Endodermal cell (in vitro differentiated cells): Measurements from ENCODE around the gene ANKFY1. TPM values are rescaled to one million over a fixed set of nuclear protein-coding genes. Genes with fewer than 3 reads are reported as not detected.

Experiments used
- DNase-seq: peaks from one replicate; pipeline ENCODE4 v3.0.0-alpha.2; 2017
- H3K27ac ChIP-seq: 2 replicates; pipeline ENCODE4 v1.5.1; 2013; ENCODE audit warnings: mild to moderate bottlenecking, low read depth, low read length, moderate library complexity
- H3K27me3 ChIP-seq: 2 replicates; pipeline ENCODE4 v1.6.1; 2013; ENCODE audit warnings: mild to moderate bottlenecking, low read length, moderate library complexity; ENCODE audit not compliant: insufficient read depth, control insufficient read depth, poor library complexity, severe bottlenecking
- H3K36me3 ChIP-seq: 2 replicates; pipeline ENCODE4 v1.7.0; 2013; ENCODE audit warnings: mild to moderate bottlenecking, low read length, moderate library complexity; ENCODE audit not compliant: control insufficient read depth, insufficient read depth
- H3K4me1 ChIP-seq: one replicate; pipeline ENCODE4 v1.7.0; 2013; ENCODE audit warnings: low read length; ENCODE audit not compliant: control insufficient read depth, insufficient read depth
- H3K4me3 ChIP-seq: 2 replicates; pipeline ENCODE4 v1.5.1; 2013; ENCODE audit warnings: mild to moderate bottlenecking, low read length, moderate library complexity
- H3K9ac ChIP-seq: 2 replicates; pipeline ENCODE4 v1.6.1; 2013; ENCODE audit warnings: mild to moderate bottlenecking, low read length, moderate library complexity; ENCODE audit not compliant: poor library complexity, severe bottlenecking; ENCODE audit errors: extremely low read depth
- H3K9me3 ChIP-seq: 2 replicates; pipeline ENCODE4 v1.6.1; 2013; ENCODE audit warnings: mild to moderate bottlenecking, low read length, moderate library complexity; ENCODE audit not compliant: control insufficient read depth
- H3K27ac Mint-ChIP-seq: 2 replicates; pipeline ENCODE4 v1.8.0; 2020; ENCODE audit warnings: mixed read lengths
- H3K27me3 Mint-ChIP-seq: 2 replicates; pipeline ENCODE4 v1.8.0; 2021; ENCODE audit warnings: mild to moderate bottlenecking, mixed read lengths; ENCODE audit not compliant: insufficient read depth
- H3K36me3 Mint-ChIP-seq: 2 replicates; pipeline ENCODE4 v1.8.0; 2020; ENCODE audit warnings: low read depth, mixed read lengths
- H3K4me1 Mint-ChIP-seq: 2 replicates; pipeline ENCODE4 v1.8.0; 2020; ENCODE audit warnings: mixed read lengths
- H3K4me3 Mint-ChIP-seq: 2 replicates; pipeline ENCODE4 v1.8.0; 2020; ENCODE audit warnings: mild to moderate bottlenecking, moderate library complexity, mixed read lengths
- H3K9me3 Mint-ChIP-seq: 2 replicates; pipeline ENCODE4 v1.8.0; 2020; ENCODE audit warnings: mild to moderate bottlenecking, mixed read lengths
- CTCF ChIP-seq: fragments of 200-600 bp; sonication (generic); conservative IDR thresholded peaks from 2 replicates; pipeline ENCODE4 v1.5.0; 2021; ENCODE audit warnings: antibody characterized with exemption, mild to moderate bottlenecking
- WGBS, 2 experiments: methylation state at CpG; one replicate each; pipeline versions ENCODE4 v1.1.5 to v1.1.7; 2013; ENCODE audit warnings: missing lambda C conversion rate in 2 of 2, mixed read lengths in 1 of 2; ENCODE audit not compliant: insufficient coverage in 1 of 2, insufficient read length in 1 of 2; 5-methylcytosine and 5-hydroxymethylcytosine counted together
- total RNA-seq, 2 donors: library from RNA; stranded (reverse); fragmentation: NEBNext Ultra II Directional in 1 of 2; extraction: Animal tissue kit (Norgen Biotek cat#: 25700) in 1 of 2; gene quantifications; 2 replicates in 1 of 2; 3 replicates in 1 of 2; pipeline ENCODE4 v1.2.1, GENCODE V29; 2021

Gene ANKFY1
- total RNA-seq, 2 donors from 2014 or later: 48.0 to 62.4 TPM

GRCh38 chr17:4156750-4157381 is 106.9 kb downstream of the ANKFY1 start:
- Histone ChIP-seq H3K27me3 (no peaks in the 10 kb centered on the region), H3K36me3 (peaks cover 6% of the 10 kb centered on the region), H3K27ac (no peak overlapping the region), H3K9me3 (no peaks in the 10 kb centered on the region), H3K4me1 (no peaks in the 10 kb centered on the region), H3K4me3 (no peak overlapping the region), H3K9ac (no peak overlapping the region)
- peak; percentile 84 for DNase-seq
- peak; percentile 73 for TF ChIP-seq CTCF
- no peaks in the 10 kb centered on the region for H3K9me3 Mint-ChIP-seq
- H3K27me3 Mint-ChIP-seq: no peaks in the 10 kb centered on the region
- peaks cover 4% of the 10 kb centered on the region for H3K36me3 Mint-ChIP-seq
- peak overlapping the region; percentile 21 for H3K27ac Mint-ChIP-seq
- H3K4me3 Mint-ChIP-seq: no peak overlapping the region
- peaks cover 6% of the 10 kb centered on the region for H3K4me1 Mint-ChIP-seq
- WGBS, 2 experiments: 86 to 97% methylated on average over 7 to 16 of the region's 16 CpGs

- Mint-ChIP-seq H3K9me3 (no peaks in the 10 kb centered on the region), H3K27ac (no peak overlapping the region), H3K4me1 (peaks cover under 1% of the 10 kb centered on the region), H3K4me3 (no peak overlapping the region), H3K36me3 (peaks cover 5% of the 10 kb centered on the region), H3K27me3 (no peaks in the 10 kb centered on the region)
- H3K36me3 ChIP-seq: peaks cover 6% of the 10 kb centered on the region
- TF ChIP-seq CTCF: no peak
- H3K4me1 ChIP-seq: no peaks in the 10 kb centered on the region
- no peak overlapping the region for H3K9ac ChIP-seq
- H3K27ac ChIP-seq: no peak overlapping the region
- no peaks in the 10 kb centered on the region for H3K27me3 ChIP-seq
- no peak for DNase-seq
- no peak overlapping the region for H3K4me3 ChIP-seq
- H3K9me3 ChIP-seq: no peaks in the 10 kb centered on the region
- 93 to 96% methylated on average over 9 to 10 of the region's 10 CpGs for WGBS, 2 experiments
Observed at GRCh38 chr17:4155980-4156620, 107.7 kb downstream of the ANKFY1 start.

- no peaks in the 10 kb centered on the region for H3K27me3 Mint-ChIP-seq
- Histone ChIP-seq H3K4me3 (no peak overlapping the region), H3K36me3 (no peaks in the 10 kb centered on the region), H3K9ac (no peak overlapping the region), H3K27ac (no peak overlapping the region), H3K4me1 (no peaks in the 10 kb centered on the region), H3K27me3 (no peaks in the 10 kb centered on the region), H3K9me3 (no peaks in the 10 kb centered on the region)
- no peak overlapping the region for H3K27ac Mint-ChIP-seq
- no peak overlapping the region for H3K4me3 Mint-ChIP-seq
- no peaks in the 10 kb centered on the region for H3K9me3 Mint-ChIP-seq
- no peaks in the 10 kb centered on the region for H3K4me1 Mint-ChIP-seq
- peaks cover 6% of the 10 kb centered on the region for H3K36me3 Mint-ChIP-seq
- 73% methylated on average over 3 of the region's 3 CpGs; no CpG with 5 or more reads in 1 of the 2 experiments for WGBS, 2 experiments
- no peak for DNase-seq
- TF ChIP-seq CTCF: no peak
Observed at GRCh38 chr17:4154201-4154600, 109.6 kb downstream of the ANKFY1 start.
